Measurements from ENCODE around the gene PLEKHG5.
"Not testable (repeated sequence)": the region's sequence is repeated elsewhere in the genome, so short reads cannot be mapped to it uniquely, and the experiment has no call there.

PLEKHG5 gene

DNA sequence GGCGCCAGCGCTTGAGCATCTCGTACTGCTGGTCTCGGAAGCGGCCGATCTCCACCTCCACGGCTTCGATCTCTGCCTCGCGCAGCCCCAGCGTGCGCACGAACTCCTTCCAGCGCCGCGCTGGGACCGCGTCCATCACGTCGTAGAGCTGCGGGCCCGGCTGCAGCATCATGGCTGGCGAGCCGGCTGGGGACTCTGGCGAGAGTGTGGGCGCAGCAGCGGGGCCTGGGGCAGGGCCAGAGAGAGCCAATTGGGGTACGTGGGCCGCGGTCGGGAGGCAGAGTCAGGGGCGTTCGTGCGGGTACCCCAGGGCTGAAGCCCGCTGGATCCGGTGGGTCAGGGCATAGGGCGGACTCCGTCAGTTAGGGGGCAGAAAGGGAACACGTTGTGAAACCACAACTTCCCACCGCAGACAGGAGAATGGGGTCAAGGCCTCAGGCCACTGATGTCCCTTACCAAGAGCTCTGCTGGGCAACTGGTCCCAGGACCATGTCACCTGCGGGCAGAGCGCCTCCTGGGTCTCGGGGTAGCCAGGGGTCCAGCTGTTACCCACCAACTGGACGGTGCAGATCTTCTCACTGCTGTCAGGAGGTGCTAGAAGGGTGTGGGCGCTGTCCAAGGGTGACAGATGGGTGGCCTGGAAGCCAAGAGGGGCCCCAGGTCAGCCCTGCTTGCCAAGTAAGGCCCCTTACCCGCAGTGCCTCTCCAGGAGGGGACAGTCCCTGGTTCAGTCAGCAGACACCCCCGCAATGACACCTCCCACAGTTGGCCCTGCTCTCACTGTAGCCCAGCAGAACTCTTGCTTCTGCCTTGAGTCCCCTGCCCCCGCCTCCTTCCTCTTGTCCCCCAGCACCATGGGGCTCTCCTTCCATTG, 29.7 kb downstream of the PLEKHG5 start:
- DNase-seq = no peak

- no peak for DNase-seq
These were observed 30.4 kb downstream of the PLEKHG5 start for GRCh38 chr1:6461051-6461530.

DNA sequence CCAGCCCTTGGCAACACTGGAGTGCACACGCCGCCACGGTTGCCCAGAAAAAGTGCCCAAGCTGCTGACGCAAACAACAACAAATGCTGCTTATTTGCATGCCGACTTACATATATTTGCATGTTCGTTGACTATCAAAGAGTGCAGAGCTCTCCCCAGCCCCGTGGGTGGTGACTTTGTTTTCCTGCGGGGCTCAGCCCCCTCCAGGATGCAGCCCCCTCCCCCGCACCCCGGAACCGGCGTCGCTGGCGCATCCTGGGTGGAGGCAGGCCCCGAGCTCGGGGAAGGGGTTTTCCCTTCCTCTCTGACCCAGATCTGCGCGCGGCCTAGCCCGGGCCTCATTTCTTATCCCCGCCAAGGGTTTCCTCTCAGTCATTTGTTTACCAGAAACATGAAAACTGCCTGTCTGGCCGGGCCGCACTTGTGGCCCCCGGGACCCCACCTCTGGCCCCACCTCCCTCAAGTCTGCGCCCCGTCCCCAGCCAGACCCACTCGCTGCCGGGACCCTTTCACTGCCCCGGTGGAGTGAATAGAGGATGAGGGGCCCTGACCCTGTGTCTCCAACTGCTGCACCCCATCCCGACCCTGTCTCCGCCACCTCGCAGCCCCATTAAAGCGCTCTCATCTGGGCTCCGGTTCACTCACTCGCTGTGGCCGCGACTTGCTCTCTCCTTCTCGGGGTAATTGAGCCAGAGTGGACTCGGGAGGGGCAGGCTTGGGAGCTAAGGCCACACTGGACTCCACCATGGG, 31.0 kb downstream of the PLEKHG5 start:
- no peak for DNase-seq

DNA sequence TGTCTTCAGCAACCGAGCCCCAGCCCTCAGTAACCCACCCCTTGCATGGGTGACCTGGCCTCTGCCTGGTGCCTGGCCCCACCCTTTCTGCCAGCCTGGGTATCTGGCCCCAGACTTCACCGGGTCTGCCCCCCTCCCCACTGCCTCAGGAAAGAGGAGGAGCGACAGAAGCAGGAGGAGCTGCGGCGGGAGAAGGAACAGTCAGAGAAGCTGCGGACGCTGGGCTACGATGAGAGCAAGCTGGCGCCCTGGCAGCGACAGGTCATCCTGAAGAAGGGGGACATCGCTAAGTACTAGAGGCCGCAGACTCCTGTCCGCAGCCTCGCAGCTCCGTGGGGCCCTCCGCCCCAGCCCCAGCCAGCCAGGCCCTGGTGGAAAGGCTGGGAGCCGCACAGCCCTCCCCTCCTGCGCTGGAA, 31.6 kb downstream of the PLEKHG5 start:
- peak; percentile 64 for DNase-seq

- DNase-seq = no peak
These were observed 34.5 kb downstream of the PLEKHG5 start for GRCh38 chr1:6456800-6457466.

DNA sequence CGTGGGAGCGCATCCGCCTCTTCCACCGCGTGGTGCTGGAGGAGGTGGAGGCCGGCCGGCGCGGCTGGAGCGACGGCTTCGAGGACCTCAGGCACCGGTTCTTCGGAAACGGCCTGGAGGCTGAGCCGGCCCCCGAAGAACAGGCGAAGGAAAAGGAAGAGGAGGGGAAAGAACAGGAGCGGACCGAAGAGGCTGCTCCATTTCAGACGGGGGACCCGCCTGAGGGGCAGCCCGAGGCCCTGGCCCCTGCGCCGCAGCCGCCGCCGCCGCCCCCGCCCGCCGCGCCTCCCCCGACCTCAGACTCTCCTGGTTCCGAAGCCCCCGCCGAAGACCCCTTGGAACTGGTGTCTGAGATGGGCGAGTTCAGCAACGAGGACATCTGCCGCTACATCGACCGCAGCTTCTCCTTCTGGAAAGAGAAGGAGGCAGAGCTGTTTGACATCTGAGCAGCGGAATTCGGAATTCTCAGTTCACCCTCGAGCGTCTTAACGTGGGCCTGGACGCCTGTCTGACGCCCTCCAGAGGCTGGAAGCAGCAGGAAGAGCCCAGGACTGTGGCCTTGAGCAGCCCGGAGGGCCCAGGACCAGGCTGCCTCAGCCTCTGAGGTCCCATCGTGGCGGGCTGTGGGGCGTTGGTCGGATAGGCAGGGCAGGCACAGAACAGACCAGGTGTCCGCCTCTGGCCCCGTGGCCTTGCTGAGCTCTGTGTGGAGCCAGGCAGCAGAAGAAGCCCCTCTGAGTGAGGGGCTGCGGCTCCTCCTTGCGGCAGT, 35.5 kb downstream of the PLEKHG5 start:
- not testable (repeated sequence) for DNase-seq

- no peak for DNase-seq
These were observed 36.4 kb downstream of the PLEKHG5 start for GRCh38 chr1:6454856-6455751.

DNA sequence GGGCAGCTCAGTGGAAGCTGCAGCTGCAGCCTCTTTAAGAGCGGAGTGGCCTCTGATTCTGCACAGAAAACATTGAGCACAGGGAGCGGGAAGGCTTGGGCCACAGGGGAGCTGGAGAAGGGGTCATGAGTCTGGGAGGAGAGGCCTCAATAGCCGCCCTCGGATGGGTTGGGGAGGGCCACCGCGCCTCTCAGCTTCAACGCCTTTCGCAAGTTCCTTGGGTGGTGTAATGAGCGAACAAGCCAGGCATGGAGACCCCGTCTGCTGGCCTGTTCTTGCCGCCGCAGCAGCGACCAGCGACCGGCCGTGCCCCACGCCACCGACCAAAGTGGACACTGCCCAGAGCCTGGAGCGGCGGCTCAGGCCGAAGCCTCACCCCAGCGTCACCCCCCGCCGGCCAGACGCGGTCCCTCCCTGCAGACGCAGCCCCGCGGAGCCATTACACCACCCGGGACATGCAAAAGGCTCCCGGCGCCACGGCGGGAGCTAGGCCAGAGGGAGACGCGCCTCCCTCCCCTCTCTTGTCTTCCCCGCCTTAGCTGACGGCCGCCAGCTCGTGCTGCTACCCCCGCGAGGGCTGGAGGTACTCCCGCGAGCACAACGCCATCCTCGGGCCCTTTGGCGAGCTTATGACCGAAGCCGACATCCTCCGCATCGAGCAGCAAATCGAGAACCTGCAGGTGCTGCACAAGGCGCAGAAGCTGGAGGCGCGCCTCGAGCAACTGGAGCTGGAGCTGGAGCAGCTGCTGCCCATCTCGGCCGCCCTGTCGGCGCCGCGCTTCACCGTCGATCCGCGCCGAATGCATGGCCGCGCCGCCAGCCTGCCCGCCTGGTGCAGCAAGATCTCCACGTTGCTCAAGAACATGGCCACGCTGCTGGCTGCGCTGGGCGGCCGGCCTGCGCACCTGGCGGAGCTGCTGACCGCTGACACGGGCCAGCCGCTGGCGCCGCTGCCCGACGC, 37.3 kb downstream of the PLEKHG5 start:
- not testable (repeated sequence) for DNase-seq

DNA sequence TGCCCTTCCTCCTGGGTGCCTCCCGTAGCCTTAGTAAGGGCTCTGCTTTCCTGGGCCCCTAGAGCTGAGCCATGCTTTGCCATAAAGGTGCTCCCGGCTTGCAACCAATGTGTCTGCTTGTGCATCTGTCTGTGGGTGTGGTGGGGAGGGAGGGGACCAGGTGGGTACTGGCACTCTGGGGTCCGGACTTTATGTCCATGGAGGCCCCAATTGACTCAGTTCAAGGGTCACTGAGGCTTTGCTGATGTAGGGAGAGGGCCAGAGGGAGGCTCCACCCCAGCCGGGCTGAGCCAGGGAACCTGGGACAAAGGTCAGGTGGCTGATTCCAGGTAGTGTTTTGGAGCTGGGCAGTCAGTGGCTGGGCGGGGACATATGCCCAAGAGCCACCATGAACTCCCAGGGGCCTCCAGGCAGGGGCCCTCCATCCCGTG, 40.5 kb downstream of the PLEKHG5 start:
- no peak for DNase-seq

DNA sequence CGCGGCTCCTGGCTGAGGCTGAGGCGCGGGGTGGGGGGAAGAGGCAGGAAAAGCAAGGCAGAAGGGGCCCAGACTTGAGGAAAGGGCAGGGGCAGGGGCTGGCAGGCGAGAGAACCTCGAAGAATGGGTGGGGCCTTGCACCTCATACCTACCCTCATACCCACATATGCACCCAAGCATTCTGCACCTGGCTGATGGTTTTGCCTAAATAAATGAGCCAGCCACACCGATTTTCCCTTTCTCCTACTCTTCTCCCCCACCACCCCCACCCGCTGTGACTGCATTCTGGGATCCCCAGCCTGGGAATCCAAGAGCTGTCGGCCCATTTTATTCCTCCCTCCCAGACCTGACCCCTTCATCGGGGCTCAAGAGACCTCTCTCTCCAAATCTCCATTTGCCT, 41.0 kb downstream of the PLEKHG5 start:
- DNase-seq = not testable (repeated sequence)

- no peak for DNase-seq
These were observed 41.4 kb downstream of the PLEKHG5 start for GRCh38 chr1:6450005-6450450.

DNA sequence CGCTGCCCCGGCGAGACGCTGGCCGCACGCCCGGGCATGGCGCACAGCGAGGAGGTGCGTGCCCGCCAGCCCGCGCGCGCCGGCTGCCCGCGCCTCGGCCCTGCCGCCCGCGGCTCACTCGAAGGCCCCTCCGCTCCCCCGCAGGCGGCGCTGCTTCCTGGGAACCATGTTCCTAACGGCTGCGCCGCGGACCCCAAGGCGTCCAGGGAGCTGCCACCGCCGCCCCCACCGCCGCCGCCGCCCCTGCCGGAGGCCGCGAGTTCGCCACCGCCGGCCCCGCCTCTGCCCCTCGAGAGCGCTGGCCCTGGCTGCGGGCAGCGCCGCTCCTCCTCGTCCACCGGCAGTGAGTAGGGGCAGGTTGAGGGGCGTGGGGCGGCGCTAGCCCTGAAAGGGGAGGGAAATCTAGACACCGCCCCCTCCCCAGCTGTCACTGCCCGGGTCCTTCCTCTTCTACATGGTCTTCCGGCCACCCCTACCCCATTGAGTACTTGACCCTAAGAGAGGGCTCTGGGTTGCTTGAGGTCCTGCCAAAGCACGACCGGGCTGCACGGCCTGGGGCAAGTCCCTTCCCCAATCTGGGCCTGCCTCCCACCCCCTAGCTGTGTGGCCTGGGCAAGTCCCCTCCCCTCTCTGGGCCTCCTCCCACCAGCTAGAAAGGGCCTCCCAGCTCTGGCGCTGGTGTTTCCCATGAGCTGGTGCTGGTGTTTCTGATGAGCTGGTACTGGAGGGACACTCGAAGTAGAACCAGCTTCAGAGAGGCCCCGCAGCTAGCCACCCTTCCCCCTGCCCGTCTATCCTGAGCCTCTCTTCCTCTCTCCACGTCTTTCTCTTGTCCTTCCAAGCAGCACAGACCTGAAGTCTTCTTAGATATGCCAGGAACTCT, 42.5 kb downstream of the PLEKHG5 start:
- no peak for DNase-seq

GRCh38 chr1:6447818-6448748, 43.4 kb downstream of the PLEKHG5 start:
- peak; percentile 51 for DNase-seq

DNA sequence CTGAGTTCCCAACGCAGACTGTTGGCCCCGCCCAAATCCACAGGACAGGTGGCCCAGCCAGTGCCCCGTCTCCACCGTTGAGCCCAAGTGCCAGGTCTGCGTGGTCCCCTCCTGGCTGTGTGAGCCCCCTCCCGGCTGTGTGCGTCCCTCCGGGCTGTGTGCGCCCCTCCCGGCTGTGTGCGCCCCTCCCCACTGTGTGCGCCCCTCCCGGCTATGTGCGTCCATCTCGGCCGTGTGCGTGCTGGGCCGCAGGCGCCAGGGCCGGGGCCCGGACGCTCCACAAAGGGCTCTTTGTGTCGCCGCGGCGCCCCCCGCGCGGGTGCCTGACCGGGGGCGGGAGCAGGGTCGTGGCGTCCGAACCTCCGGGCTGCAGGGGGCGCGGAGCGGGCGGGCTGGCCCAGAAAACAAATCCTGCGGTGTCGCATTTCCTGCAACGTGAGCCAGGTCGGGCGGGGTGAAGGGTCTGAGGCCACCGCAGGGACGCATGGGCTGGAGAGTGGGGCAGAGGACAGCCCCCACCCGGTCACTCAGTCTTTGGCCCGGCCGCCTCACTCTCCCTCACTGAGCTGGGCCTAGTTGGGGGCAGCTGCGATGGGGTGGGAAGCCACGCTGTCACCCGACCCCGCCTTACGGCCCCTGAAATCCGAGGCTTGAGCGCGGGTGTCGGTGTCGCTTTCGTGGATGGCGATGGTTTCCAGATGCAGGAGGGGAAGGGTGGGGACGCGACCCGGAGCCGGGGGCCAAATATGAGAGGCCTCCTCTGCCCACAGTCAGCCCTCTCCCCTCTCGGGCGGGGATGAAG, 44.2 kb downstream of the PLEKHG5 start:
- no peak for DNase-seq

DNA sequence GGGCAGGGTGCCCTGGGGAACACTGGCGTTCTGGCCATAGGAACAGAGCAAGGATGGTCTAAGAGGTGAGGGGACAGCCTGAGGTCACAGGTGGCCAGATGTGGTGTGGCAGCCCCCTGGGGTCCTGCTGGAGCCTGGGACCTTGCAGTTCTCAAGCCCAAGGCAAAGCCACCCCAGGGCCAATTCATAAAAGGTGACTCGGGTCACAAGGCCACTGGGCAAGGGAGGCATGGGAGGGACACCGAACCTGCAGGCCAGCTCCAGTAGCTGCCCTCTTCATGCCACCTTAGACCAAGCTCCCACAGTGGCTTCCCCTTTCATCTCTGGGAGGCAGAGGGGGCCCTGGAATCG, 44.8 kb downstream of the PLEKHG5 start:
- DNase-seq = no peak

- DNase-seq = not testable (repeated sequence)
These were observed 45.5 kb downstream of the PLEKHG5 start for GRCh38 chr1:6445929-6446328.
